K562 (cell line): Measurements from ENCODE around the gene CD2.

ENCODE experiments used
- MAZ ChIP-seq, 2 experiments: fragments of 450-650 bp in 1 of 2; sonication (generic) in 1 of 2; formaldehyde crosslinking; IDR thresholded peaks in 1 of 2; conservative IDR thresholded peaks in 1 of 2; 2 replicates each; pipeline versions ENCODE4 v1.4.0 to v1.5.0; 2020; ENCODE audit warnings: mild to moderate bottlenecking in 1 of 2, missing genetic modification reagents in 1 of 2
- POLR2A ChIP-seq: fragments of 450-650 bp; conservative IDR thresholded peaks from 2 replicates; pipeline ENCODE4 v1.6.1; 2016
- STAT5A ChIP-seq: IDR thresholded peaks from 2 replicates; pipeline ENCODE4 v1.6.1; 2012; ENCODE audit warnings: low read length, inconsistent platforms, borderline replicate concordance
- TCF7L2 ChIP-seq: fragments of 150-350 bp; IDR thresholded peaks from 2 replicates; pipeline ENCODE4 v1.6.1; 2016; ENCODE audit warnings: low read depth, mild to moderate bottlenecking, low read length, moderate library complexity
- TEAD1 ChIP-seq, 2 experiments: fragments of 450-650 bp in 1 of 2; sonication (generic) in 1 of 2; formaldehyde crosslinking; IDR thresholded peaks; 2 replicates each; pipeline versions ENCODE4 v1.4.0 to v1.8.0; 2020 to 2022; ENCODE audit warnings: mild to moderate bottlenecking in 2 of 2, missing genetic modification reagents in 1 of 2
- YY1 ChIP-seq, 3 experiments: IDR thresholded peaks; 2 replicates each; pipeline ENCODE4 v1.6.1; 2011; ENCODE audit warnings: low read length in 2 of 3, mild to moderate bottlenecking in 2 of 3, moderate library complexity in 2 of 3, borderline replicate concordance in 1 of 3, control low read depth in 1 of 3, low read depth in 1 of 3; ENCODE audit not compliant: insufficient read depth in 3 of 3, insufficient replicate concordance in 2 of 3, control insufficient read depth in 1 of 3, insufficient read length in 1 of 3; ENCODE audit errors: extremely low read depth in 1 of 3
- TF ChIP-seq, protein P1 (sequence below): sonication (generic); formaldehyde crosslinking; IDR thresholded peaks from 2 replicates; pipeline ENCODE4 v1.8.0; 2022; ENCODE audit warnings: missing genetic modification reagents, mild to moderate bottlenecking, borderline replicate concordance
- TF ChIP-seq, protein P2 (sequence below): sonication (generic); formaldehyde crosslinking; IDR thresholded peaks from 2 replicates; pipeline ENCODE4 v1.8.0; 2022; ENCODE audit warnings: mild to moderate bottlenecking, missing genetic modification reagents
- TF ChIP-seq, protein P3 (sequence below), 3 experiments: IDR thresholded peaks in 2 of 3; conservative IDR thresholded peaks in 1 of 3; 2 replicates each; pipeline ENCODE4 v1.5.1; 2011 to 2012; ENCODE audit warnings: low read length in 3 of 3, mild to moderate bottlenecking in 3 of 3, control low read depth in 2 of 3, improper control_type of control experiment in 1 of 3, inconsistent platforms in 1 of 3, low read depth in 1 of 3, mixed read lengths in 1 of 3, moderate library complexity in 1 of 3; ENCODE audit not compliant: insufficient read depth in 2 of 3
- TF ChIP-seq, protein P4 (sequence below): sonication (generic); formaldehyde crosslinking; IDR thresholded peaks from 2 replicates; pipeline ENCODE4 v1.8.1; 2022; ENCODE audit warnings: missing genetic modification reagents
- TF ChIP-seq, protein P5 (sequence below), 2 experiments: fragments of 450-650 bp in 1 of 2; sonication (generic) in 1 of 2; formaldehyde crosslinking in 1 of 2; IDR thresholded peaks in 1 of 2; conservative IDR thresholded peaks in 1 of 2; 2 replicates each; pipeline versions ENCODE4 v1.6.1 to v1.8.1; 2016 to 2023; ENCODE audit warnings: mild to moderate bottlenecking in 2 of 2, moderate library complexity in 2 of 2, inconsistent platforms in 1 of 2, missing genetic modification reagents in 1 of 2

DNA sequence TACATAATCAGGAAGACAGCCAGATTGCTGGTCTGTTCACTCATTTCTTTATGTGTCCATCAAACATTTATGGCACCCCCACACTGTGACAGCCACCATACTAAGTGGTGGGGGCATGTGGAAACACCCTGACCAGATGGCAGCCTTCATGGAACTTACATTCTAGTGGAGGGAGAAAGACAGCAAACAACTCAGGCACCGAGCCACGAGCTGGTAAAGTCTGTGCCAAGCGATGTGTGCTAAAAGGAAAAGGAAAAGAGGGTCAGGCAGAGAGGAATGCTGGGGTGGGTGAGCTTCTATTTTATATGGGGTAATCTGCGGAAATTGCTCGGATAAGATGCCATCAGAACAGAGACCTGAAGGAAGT lies 33.2 kb upstream of the CD2 start:
- no peak for TF ChIP-seq POLR2A
- no peak for TF ChIP-seq MAZ (CRISPR knock-in tag; conservative IDR thresholded peaks at IDR 0.05 in 1 of 2, IDR thresholded peaks at IDR 0.05 in 1 of 2)
- no peak for TF ChIP-seq TEAD1 (CRISPR knock-in tag; IDR thresholded peaks at IDR 0.05)
- TF ChIP-seq, protein P1, sequence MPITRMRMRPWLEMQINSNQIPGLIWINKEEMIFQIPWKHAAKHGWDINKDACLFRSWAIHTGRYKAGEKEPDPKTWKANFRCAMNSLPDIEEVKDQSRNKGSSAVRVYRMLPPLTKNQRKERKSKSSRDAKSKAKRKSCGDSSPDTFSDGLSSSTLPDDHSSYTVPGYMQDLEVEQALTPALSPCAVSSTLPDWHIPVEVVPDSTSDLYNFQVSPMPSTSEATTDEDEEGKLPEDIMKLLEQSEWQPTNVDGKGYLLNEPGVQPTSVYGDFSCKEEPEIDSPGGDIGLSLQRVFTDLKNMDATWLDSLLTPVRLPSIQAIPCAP (CRISPR knock-in tag): no peak
- TF ChIP-seq, protein P2, sequence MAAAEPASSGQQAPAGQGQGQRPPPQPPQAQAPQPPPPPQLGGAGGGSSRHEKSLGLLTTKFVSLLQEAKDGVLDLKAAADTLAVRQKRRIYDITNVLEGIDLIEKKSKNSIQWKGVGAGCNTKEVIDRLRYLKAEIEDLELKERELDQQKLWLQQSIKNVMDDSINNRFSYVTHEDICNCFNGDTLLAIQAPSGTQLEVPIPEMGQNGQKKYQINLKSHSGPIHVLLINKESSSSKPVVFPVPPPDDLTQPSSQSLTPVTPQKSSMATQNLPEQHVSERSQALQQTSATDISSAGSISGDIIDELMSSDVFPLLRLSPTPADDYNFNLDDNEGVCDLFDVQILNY (CRISPR knock-in tag): no peak
- TF ChIP-seq YY1 (IDR thresholded peaks at IDR 0.05; ENCODE audit: borderline replicate concordance in 1 of 3, control insufficient read depth in 1 of 3, extremely low read depth in 1 of 3, insufficient read depth in 3 of 3, insufficient read length in 1 of 3, insufficient replicate concordance in 2 of 3, low read depth in 1 of 3, low read length in 2 of 3): no peak
- TF ChIP-seq STAT5A: no peak
- TF ChIP-seq, protein P3, sequence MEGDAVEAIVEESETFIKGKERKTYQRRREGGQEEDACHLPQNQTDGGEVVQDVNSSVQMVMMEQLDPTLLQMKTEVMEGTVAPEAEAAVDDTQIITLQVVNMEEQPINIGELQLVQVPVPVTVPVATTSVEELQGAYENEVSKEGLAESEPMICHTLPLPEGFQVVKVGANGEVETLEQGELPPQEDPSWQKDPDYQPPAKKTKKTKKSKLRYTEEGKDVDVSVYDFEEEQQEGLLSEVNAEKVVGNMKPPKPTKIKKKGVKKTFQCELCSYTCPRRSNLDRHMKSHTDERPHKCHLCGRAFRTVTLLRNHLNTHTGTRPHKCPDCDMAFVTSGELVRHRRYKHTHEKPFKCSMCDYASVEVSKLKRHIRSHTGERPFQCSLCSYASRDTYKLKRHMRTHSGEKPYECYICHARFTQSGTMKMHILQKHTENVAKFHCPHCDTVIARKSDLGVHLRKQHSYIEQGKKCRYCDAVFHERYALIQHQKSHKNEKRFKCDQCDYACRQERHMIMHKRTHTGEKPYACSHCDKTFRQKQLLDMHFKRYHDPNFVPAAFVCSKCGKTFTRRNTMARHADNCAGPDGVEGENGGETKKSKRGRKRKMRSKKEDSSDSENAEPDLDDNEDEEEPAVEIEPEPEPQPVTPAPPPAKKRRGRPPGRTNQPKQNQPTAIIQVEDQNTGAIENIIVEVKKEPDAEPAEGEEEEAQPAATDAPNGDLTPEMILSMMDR (IDR thresholded peaks at IDR 0.05 in 2 of 3, conservative IDR thresholded peaks at IDR 0.05 in 1 of 3; ENCODE audit: insufficient read depth in 2 of 3, low read depth in 1 of 3, low read length in 3 of 3): no peak
- TF ChIP-seq, protein P4, sequence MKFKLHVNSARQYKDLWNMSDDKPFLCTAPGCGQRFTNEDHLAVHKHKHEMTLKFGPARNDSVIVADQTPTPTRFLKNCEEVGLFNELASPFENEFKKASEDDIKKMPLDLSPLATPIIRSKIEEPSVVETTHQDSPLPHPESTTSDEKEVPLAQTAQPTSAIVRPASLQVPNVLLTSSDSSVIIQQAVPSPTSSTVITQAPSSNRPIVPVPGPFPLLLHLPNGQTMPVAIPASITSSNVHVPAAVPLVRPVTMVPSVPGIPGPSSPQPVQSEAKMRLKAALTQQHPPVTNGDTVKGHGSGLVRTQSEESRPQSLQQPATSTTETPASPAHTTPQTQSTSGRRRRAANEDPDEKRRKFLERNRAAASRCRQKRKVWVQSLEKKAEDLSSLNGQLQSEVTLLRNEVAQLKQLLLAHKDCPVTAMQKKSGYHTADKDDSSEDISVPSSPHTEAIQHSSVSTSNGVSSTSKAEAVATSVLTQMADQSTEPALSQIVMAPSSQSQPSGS (CRISPR knock-in tag): no peak
- TF ChIP-seq, protein P5, sequence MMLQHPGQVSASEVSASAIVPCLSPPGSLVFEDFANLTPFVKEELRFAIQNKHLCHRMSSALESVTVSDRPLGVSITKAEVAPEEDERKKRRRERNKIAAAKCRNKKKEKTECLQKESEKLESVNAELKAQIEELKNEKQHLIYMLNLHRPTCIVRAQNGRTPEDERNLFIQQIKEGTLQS (IDR thresholded peaks at IDR 0.05): no peak
- TF ChIP-seq, protein P5 (CRISPR knock-in tag; conservative IDR thresholded peaks at IDR 0.05): no peak
- TF ChIP-seq TCF7L2: no peak
